Stimulated activated naive B cell treated with anti-CD40 and anti-IgM and Interleukin-4, amounts not matched to agents 10 μg/mL and 1 μg/mL and 100 μg/mL, for 72 hours (primary cell): ENCODE measurements around the gene RBM33.

ENCODE experiments used
- ATAC-seq, 2 donors: fragments of 150-1000 bp; cut with Tn5 transposase; replicated peaks; 2 replicates each; pipeline ENCODE4 v1.10.0; 2021; ENCODE audit warnings: moderate library complexity in 1 of 2
- DNase-seq: peaks from one replicate; pipeline ENCODE4 v3.0.0; 2021
- H3K27ac Mint-ChIP-seq: one replicate; pipeline ENCODE4 v1.8.0; 2022; ENCODE audit warnings: mild to moderate bottlenecking, mixed read lengths
- H3K27me3 Mint-ChIP-seq, 2 donors: one replicate each; pipeline ENCODE4 v1.8.0; 2022; ENCODE audit warnings: mixed read lengths in 2 of 2
- H3K36me3 Mint-ChIP-seq, 2 donors: one replicate each; pipeline ENCODE4 v1.8.0; 2022; ENCODE audit warnings: mixed read lengths in 2 of 2, mild to moderate bottlenecking in 1 of 2
- H3K4me1 Mint-ChIP-seq, 2 donors: one replicate each; pipeline ENCODE4 v1.8.0; 2022; ENCODE audit warnings: mixed read lengths in 2 of 2, mild to moderate bottlenecking in 1 of 2
- H3K4me3 Mint-ChIP-seq, 2 donors: one replicate each; pipeline ENCODE4 v1.8.0; 2022; ENCODE audit warnings: mild to moderate bottlenecking in 2 of 2, mixed read lengths in 2 of 2, moderate library complexity in 1 of 2
- H3K9me3 Mint-ChIP-seq, 2 donors: one replicate each; pipeline ENCODE4 v1.8.0; 2022; ENCODE audit warnings: mixed read lengths in 2 of 2, mild to moderate bottlenecking in 1 of 2

The RBM33 gene

GRCh38 chr7:155752756-155753445, 108.4 kb downstream of the RBM33 start:
- H3K27ac Mint-ChIP-seq = peak overlapping the region; percentile 53
- peak overlapping the region; percentile 60 to 63 for H3K4me3 Mint-ChIP-seq
- H3K4me1 Mint-ChIP-seq = peaks cover 52 to 77% of the 10 kb centered on the region in 2 donors
- peak; percentile 48 to 59 for ATAC-seq
- peaks cover 24 to 51% of the 10 kb centered on the region in 2 donors for H3K36me3 Mint-ChIP-seq
- peaks cover 0 to 2% of the 10 kb centered on the region in 2 donors for H3K9me3 Mint-ChIP-seq
- H3K27me3 Mint-ChIP-seq = no peaks in the 10 kb centered on the region
- peak; percentile 3 for DNase-seq

- Mint-ChIP-seq H3K9me3 (peaks cover 0 to 2% of the 10 kb centered on the region in 2 donors), H3K27ac (peak overlapping the region; percentile 53), H3K4me3 (peak overlapping the region; percentile 3 to 60), H3K27me3 (no peaks in the 10 kb centered on the region), H3K4me1 (peaks cover 52 to 71% of the 10 kb centered on the region in 2 donors), H3K36me3 (peaks cover 24 to 45% of the 10 kb centered on the region in 2 donors)
- no peak for DNase-seq
- no peak for ATAC-seq
Observed at GRCh38 chr7:155753446-155753965, 109.0 kb downstream of the RBM33 start.

- peaks cover 49 to 66% of the 10 kb centered on the region in 2 donors for H3K4me1 Mint-ChIP-seq
- no peak overlapping the region for H3K27ac Mint-ChIP-seq
- no peaks in the 10 kb centered on the region for H3K27me3 Mint-ChIP-seq
- no peak overlapping the region for H3K4me3 Mint-ChIP-seq
- ATAC-seq = no peak
- DNase-seq = no peak
- H3K9me3 Mint-ChIP-seq = peaks cover 0 to 2% of the 10 kb centered on the region in 2 donors
- peaks cover 24 to 44% of the 10 kb centered on the region in 2 donors for H3K36me3 Mint-ChIP-seq
Observed at GRCh38 chr7:155754165-155754564, 109.7 kb downstream of the RBM33 start.

- Mint-ChIP-seq H3K9me3 (peaks cover 0 to 2% of the 10 kb centered on the region in 2 donors), H3K36me3 (peaks cover 18 to 42% of the 10 kb centered on the region in 2 donors), H3K4me3 (no peak overlapping the region), H3K4me1 (peaks cover 43 to 63% of the 10 kb centered on the region in 2 donors), H3K27me3 (no peaks in the 10 kb centered on the region), H3K27ac (no peak overlapping the region)
- ATAC-seq = no peak
- DNase-seq = no peak
Observed at GRCh38 chr7:155755026-155755425, 110.6 kb downstream of the RBM33 start.

GRCh38 chr7:155756322-155756721, 111.9 kb downstream of the RBM33 start:
- Mint-ChIP-seq H3K27me3 (no peaks in the 10 kb centered on the region), H3K36me3 (peaks cover 25 to 48% of the 10 kb centered on the region in 2 donors), H3K27ac (peak overlapping the region; percentile 83), H3K9me3 (peaks cover 0 to 2% of the 10 kb centered on the region in 2 donors), H3K4me3 (peak overlapping the region in 1 of 2 donors; percentile 56), H3K4me1 (peaks cover 46 to 73% of the 10 kb centered on the region in 2 donors)
- DNase-seq (no peak), ATAC-seq (peak; percentile 84 to 89)

- ATAC-seq = no peak
- H3K4me3 Mint-ChIP-seq = no peak overlapping the region
- no peak overlapping the region for H3K27ac Mint-ChIP-seq
- H3K4me1 Mint-ChIP-seq = peaks cover 49 to 73% of the 10 kb centered on the region in 2 donors
- H3K27me3 Mint-ChIP-seq = no peaks in the 10 kb centered on the region
- no peak for DNase-seq
- H3K9me3 Mint-ChIP-seq = no peaks in the 10 kb centered on the region
- peaks cover 29 to 51% of the 10 kb centered on the region in 2 donors for H3K36me3 Mint-ChIP-seq
Observed at GRCh38 chr7:155758348-155758747, 113.9 kb downstream of the RBM33 start.

GRCh38 chr7:155759740-155760430, 115.4 kb downstream of the RBM33 start:
- no peak overlapping the region for H3K27ac Mint-ChIP-seq
- no peaks in the 10 kb centered on the region for H3K27me3 Mint-ChIP-seq
- peaks cover 48 to 72% of the 10 kb centered on the region in 2 donors for H3K4me1 Mint-ChIP-seq
- peaks cover 30 to 56% of the 10 kb centered on the region in 2 donors for H3K36me3 Mint-ChIP-seq
- no peaks in the 10 kb centered on the region for H3K9me3 Mint-ChIP-seq
- no peak overlapping the region for H3K4me3 Mint-ChIP-seq
- DNase-seq (no peak), ATAC-seq (no peak)

GRCh38 chr7:155761162-155761561, 116.7 kb downstream of the RBM33 start:
- Mint-ChIP-seq H3K4me3 (no peak overlapping the region), H3K27ac (peak overlapping the region; percentile 48), H3K27me3 (no peaks in the 10 kb centered on the region), H3K36me3 (peaks cover 30 to 52% of the 10 kb centered on the region in 2 donors), H3K9me3 (no peaks in the 10 kb centered on the region), H3K4me1 (peaks cover 43 to 64% of the 10 kb centered on the region in 2 donors)
- DNase-seq (no peak), ATAC-seq (no peak)

- no peak for ATAC-seq
- Mint-ChIP-seq H3K27me3 (no peaks in the 10 kb centered on the region), H3K4me3 (no peak overlapping the region), H3K36me3 (peaks cover 25 to 44% of the 10 kb centered on the region in 2 donors), H3K9me3 (no peaks in the 10 kb centered on the region), H3K4me1 (peaks cover 35 to 56% of the 10 kb centered on the region in 2 donors), H3K27ac (no peak overlapping the region)
- no peak for DNase-seq
Observed at GRCh38 chr7:155762036-155762435, 117.6 kb downstream of the RBM33 start.

GRCh38 chr7:155762655-155763054, 118.2 kb downstream of the RBM33 start:
- Mint-ChIP-seq H3K36me3 (peaks cover 24 to 45% of the 10 kb centered on the region in 2 donors), H3K27ac (no peak overlapping the region), H3K4me1 (peaks cover 33 to 51% of the 10 kb centered on the region in 2 donors), H3K4me3 (no peak overlapping the region), H3K9me3 (no peaks in the 10 kb centered on the region), H3K27me3 (no peaks in the 10 kb centered on the region)
- DNase-seq (no peak), ATAC-seq (no peak)

GRCh38 chr7:155763122-155763521, 118.7 kb downstream of the RBM33 start:
- DNase-seq = no peak
- no peaks in the 10 kb centered on the region for H3K27me3 Mint-ChIP-seq
- H3K9me3 Mint-ChIP-seq = no peaks in the 10 kb centered on the region
- no peak for ATAC-seq
- no peak overlapping the region for H3K27ac Mint-ChIP-seq
- H3K4me3 Mint-ChIP-seq = peak overlapping the region in 1 of 2 donors; percentile 2
- peaks cover 33 to 50% of the 10 kb centered on the region in 2 donors for H3K4me1 Mint-ChIP-seq
- H3K36me3 Mint-ChIP-seq = peaks cover 24 to 47% of the 10 kb centered on the region in 2 donors

GRCh38 chr7:155763691-155764437, 119.4 kb downstream of the RBM33 start:
- peak; percentile 68 to 72 for ATAC-seq
- H3K36me3 Mint-ChIP-seq = peaks cover 27 to 50% of the 10 kb centered on the region in 2 donors
- H3K4me3 Mint-ChIP-seq = peak overlapping the region; percentile 46 to 57

GRCh38 chr7:155764438-155764793, 120.0 kb downstream of the RBM33 start:
- ATAC-seq (peak; percentile 41 to 51), DNase-seq (no peak)
- peak overlapping the region; percentile 93 for H3K27ac Mint-ChIP-seq
- H3K36me3 Mint-ChIP-seq = peaks cover 32 to 54% of the 10 kb centered on the region in 2 donors
- no peaks in the 10 kb centered on the region for H3K27me3 Mint-ChIP-seq
- no peaks in the 10 kb centered on the region for H3K9me3 Mint-ChIP-seq
- H3K4me3 Mint-ChIP-seq = peak overlapping the region; percentile 46 to 57
- peaks cover 35 to 50% of the 10 kb centered on the region in 2 donors for H3K4me1 Mint-ChIP-seq

More at GRCh38 chr7:155763691-155764437, 119.4 kb downstream of the RBM33 start:
- Mint-ChIP-seq H3K4me1 (peaks cover 35 to 50% of the 10 kb centered on the region in 2 donors), H3K9me3 (no peaks in the 10 kb centered on the region), H3K27me3 (no peaks in the 10 kb centered on the region), H3K27ac (peak overlapping the region; percentile 93)
- peak; percentile 11 for DNase-seq

GRCh38 chr7:155765458-155765857, 121.0 kb downstream of the RBM33 start:
- peaks cover 35 to 51% of the 10 kb centered on the region in 2 donors for H3K36me3 Mint-ChIP-seq
- DNase-seq (no peak), ATAC-seq (no peak)
- H3K9me3 Mint-ChIP-seq = no peaks in the 10 kb centered on the region
- no peak overlapping the region for H3K27ac Mint-ChIP-seq
- peaks cover 38 to 46% of the 10 kb centered on the region in 2 donors for H3K4me1 Mint-ChIP-seq
- no peak overlapping the region for H3K4me3 Mint-ChIP-seq
- no peaks in the 10 kb centered on the region for H3K27me3 Mint-ChIP-seq
